ENCODE data around the gene MFSD8.

The MFSD8 gene

DNA sequence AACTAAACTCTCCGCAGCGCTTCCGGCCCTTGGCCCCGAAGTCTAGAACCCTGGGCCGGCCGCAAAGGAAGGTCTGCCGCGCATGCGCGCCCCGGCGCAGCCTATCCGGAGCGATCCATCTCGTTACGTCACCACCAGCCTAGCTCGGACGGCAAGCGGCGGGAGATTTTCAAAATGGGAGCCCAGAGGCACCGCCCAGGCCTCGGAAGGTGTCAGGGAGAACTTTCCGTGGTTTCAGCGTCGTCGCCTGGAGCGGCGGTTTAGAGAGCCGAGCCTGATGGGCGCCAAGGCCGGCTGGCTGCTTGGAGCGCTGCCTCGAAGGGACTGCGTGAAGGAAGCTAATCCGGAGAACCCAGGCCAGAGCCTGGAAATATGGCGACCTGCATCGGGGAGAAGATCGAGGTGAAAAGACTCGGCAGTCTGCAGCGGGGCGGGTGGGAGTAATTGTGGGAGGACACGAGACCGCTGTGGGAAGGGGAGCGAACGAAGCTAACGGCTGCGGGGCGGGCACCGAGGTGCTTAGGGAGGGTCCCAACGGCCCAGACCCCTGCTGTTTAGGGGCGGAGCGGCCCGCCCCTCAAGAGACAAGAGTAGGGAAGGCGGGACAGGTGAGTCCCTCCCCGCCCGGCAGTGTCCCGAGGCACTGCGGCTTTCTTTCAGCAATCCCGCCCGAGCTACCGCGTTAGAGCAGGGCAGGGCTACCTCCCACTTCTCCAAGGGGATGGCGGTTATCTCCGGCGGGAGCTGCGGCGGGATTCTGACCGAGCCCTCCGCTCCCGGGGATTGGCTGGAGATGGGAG, 84.0 kb downstream of the MFSD8 start, which contains the start of gene PLK4 (continued):
- TF ChIP-seq KLF10 (tag by site-specific recombination; IDR thresholded peaks at IDR 0.05) (no peak; the same call in 1 of the 2 replicates), ZNF426 (tag by site-specific recombination; IDR thresholded peaks at IDR 0.05) (no peak), ZNF37A (tag by site-specific recombination; IDR thresholded peaks at IDR 0.05) (no peak), ZNF2 (tag by site-specific recombination; IDR thresholded peaks at IDR 0.05) (peak; percentile 82), ZNF837 (tag by site-specific recombination; IDR thresholded peaks at IDR 0.05) (no peak), ZNF292 (tag by site-specific recombination; IDR thresholded peaks at IDR 0.05; ENCODE audit: borderline replicate concordance, low read depth) (no peak), ZNF596 (tag by site-specific recombination; IDR thresholded peaks at IDR 0.05) (0 out of 2 replicates have a peak, but pooled peaks have one; percentile 4), ZNF138 (tag by site-specific recombination; IDR thresholded peaks at IDR 0.05; ENCODE audit: borderline replicate concordance) (no peak), YY2 (tag by site-specific recombination; IDR thresholded peaks at IDR 0.05) (peak; percentile 84), BCL11A (tag by site-specific recombination; IDR thresholded peaks at IDR 0.05; ENCODE audit: low read depth) (no peak), ZNF621 (tag by site-specific recombination; IDR thresholded peaks at IDR 0.05) (no peak), ZNF335 (tag by site-specific recombination; conservative IDR thresholded peaks at IDR 0.05) (peak; percentile 88), ZNF768 (tag by site-specific recombination; IDR thresholded peaks at IDR 0.05) (no peak), ZNF549 (tag by site-specific recombination; IDR thresholded peaks at IDR 0.05) (no peak), MEIS1 (CRISPR knock-in tag; IDR thresholded peaks at IDR 0.05; ENCODE audit: borderline replicate concordance) (no peak), ZNF785 (tag by site-specific recombination; IDR thresholded peaks at IDR 0.05) (no peak), WT1 (tag by site-specific recombination; IDR thresholded peaks at IDR 0.05) (peak; percentile 95), ZNF521 (tag by site-specific recombination; IDR thresholded peaks at IDR 0.05) (no peak), ZNF121 (tag by site-specific recombination; IDR thresholded peaks at IDR 0.05) (peak; percentile 62; the same call in 1 of the 2 replicates)
- TF ChIP-seq, protein P1, sequence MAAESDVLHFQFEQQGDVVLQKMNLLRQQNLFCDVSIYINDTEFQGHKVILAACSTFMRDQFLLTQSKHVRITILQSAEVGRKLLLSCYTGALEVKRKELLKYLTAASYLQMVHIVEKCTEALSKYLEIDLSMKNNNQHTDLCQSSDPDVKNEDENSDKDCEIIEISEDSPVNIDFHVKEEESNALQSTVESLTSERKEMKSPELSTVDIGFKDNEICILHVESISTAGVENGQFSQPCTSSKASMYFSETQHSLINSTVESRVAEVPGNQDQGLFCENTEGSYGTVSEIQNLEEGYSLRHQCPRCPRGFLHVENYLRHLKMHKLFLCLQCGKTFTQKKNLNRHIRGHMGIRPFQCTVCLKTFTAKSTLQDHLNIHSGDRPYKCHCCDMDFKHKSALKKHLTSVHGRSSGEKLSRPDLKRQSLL (tag by site-specific recombination; IDR thresholded peaks at IDR 0.05) = no peak
- TF ChIP-seq, protein P2, sequence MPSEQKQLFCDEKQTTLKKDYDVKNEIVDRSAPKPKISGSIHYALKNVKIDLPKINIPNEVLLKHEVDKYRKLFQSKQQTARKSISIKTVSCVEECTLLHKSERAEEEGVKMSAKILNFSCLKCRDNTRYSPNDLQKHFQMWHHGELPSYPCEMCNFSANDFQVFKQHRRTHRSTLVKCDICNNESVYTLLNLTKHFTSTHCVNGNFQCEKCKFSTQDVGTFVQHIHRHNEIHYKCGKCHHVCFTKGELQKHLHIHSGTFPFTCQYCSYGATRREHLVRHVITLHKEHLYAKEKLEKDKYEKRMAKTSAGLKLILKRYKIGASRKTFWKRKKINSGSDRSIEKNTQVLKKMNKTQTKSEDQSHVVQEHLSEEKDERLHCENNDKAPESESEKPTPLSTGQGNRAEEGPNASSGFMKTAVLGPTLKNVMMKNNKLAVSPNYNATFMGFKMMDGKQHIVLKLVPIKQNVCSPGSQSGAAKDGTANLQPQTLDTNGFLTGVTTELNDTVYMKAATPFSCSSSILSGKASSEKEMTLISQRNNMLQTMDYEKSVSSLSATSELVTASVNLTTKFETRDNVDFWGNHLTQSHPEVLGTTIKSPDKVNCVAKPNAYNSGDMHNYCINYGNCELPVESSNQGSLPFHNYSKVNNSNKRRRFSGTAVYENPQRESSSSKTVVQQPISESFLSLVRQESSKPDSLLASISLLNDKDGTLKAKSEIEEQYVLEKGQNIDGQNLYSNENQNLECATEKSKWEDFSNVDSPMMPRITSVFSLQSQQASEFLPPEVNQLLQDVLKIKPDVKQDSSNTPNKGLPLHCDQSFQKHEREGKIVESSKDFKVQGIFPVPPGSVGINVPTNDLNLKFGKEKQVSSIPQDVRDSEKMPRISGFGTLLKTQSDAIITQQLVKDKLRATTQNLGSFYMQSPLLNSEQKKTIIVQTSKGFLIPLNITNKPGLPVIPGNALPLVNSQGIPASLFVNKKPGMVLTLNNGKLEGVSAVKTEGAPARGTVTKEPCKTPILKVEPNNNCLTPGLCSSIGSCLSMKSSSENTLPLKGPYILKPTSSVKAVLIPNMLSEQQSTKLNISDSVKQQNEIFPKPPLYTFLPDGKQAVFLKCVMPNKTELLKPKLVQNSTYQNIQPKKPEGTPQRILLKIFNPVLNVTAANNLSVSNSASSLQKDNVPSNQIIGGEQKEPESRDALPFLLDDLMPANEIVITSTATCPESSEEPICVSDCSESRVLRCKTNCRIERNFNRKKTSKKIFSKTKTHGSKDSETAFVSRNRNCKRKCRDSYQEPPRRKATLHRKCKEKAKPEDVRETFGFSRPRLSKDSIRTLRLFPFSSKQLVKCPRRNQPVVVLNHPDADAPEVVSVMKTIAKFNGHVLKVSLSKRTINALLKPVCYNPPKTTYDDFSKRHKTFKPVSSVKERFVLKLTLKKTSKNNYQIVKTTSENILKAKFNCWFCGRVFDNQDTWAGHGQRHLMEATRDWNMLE (tag by site-specific recombination; conservative IDR thresholded peaks at IDR 0.05; ENCODE audit: low read depth) = no peak
- TF ChIP-seq, protein P3, sequence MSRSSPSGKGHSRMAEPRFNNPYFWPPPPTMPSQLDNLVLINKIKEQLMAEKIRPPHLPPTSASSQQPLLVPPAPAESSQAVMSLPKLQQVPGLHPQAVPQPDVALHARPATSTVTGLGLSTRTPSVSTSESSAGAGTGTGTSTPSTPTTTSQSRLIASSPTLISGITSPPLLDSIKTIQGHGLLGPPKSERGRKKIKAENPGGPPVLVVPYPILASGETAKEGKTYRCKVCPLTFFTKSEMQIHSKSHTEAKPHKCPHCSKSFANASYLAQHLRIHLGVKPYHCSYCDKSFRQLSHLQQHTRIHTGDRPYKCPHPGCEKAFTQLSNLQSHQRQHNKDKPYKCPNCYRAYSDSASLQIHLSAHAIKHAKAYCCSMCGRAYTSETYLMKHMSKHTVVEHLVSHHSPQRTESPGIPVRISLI (tag by site-specific recombination; IDR thresholded peaks at IDR 0.05) = no peak
- TF ChIP-seq, protein P4, sequence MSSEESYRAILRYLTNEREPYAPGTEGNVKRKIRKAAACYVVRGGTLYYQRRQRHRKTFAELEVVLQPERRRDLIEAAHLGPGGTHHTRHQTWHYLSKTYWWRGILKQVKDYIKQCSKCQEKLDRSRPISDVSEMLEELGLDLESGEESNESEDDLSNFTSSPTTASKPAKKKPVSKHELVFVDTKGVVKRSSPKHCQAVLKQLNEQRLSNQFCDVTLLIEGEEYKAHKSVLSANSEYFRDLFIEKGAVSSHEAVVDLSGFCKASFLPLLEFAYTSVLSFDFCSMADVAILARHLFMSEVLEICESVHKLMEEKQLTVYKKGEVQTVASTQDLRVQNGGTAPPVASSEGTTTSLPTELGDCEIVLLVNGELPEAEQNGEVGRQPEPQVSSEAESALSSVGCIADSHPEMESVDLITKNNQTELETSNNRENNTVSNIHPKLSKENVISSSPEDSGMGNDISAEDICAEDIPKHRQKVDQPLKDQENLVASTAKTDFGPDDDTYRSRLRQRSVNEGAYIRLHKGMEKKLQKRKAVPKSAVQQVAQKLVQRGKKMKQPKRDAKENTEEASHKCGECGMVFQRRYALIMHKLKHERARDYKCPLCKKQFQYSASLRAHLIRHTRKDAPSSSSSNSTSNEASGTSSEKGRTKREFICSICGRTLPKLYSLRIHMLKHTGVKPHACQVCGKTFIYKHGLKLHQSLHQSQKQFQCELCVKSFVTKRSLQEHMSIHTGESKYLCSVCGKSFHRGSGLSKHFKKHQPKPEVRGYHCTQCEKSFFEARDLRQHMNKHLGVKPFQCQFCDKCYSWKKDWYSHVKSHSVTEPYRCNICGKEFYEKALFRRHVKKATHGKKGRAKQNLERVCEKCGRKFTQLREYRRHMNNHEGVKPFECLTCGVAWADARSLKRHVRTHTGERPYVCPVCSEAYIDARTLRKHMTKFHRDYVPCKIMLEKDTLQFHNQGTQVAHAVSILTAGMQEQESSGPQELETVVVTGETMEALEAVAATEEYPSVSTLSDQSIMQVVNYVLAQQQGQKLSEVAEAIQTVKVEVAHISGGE (tag by site-specific recombination; conservative IDR thresholded peaks at IDR 0.05; ENCODE audit: low read depth) = peak; percentile 59
- TF ChIP-seq, protein P5, sequence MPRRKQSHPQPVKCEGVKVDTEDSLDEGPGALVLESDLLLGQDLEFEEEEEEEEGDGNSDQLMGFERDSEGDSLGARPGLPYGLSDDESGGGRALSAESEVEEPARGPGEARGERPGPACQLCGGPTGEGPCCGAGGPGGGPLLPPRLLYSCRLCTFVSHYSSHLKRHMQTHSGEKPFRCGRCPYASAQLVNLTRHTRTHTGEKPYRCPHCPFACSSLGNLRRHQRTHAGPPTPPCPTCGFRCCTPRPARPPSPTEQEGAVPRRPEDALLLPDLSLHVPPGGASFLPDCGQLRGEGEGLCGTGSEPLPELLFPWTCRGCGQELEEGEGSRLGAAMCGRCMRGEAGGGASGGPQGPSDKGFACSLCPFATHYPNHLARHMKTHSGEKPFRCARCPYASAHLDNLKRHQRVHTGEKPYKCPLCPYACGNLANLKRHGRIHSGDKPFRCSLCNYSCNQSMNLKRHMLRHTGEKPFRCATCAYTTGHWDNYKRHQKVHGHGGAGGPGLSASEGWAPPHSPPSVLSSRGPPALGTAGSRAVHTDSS (tag by site-specific recombination; IDR thresholded peaks at IDR 0.05) = no peak
- TF ChIP-seq, protein P6, sequence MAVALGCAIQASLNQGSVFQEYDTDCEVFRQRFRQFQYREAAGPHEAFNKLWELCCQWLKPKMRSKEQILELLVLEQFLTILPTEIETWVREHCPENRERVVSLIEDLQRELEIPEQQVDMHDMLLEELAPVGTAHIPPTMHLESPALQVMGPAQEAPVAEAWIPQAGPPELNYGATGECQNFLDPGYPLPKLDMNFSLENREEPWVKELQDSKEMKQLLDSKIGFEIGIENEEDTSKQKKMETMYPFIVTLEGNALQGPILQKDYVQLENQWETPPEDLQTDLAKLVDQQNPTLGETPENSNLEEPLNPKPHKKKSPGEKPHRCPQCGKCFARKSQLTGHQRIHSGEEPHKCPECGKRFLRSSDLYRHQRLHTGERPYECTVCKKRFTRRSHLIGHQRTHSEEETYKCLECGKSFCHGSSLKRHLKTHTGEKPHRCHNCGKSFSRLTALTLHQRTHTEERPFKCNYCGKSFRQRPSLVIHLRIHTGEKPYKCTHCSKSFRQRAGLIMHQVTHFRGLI (tag by site-specific recombination; IDR thresholded peaks at IDR 0.05) = no peak

Measured in HEK293 (cell line).